Measurements from ENCODE around the gene TCERG1.

- TF ChIP-seq CTCF (IDR thresholded peaks at IDR 0.05) (no peak), POLR2AphosphoS5 (IDR thresholded peaks at IDR 0.05; ENCODE audit: low read depth, low read length) (no peak), REST (IDR thresholded peaks at IDR 0.05; ENCODE audit: insufficient read depth in 1 of 2, low read depth in 2 of 2, low read length in 1 of 2) (no peak), TCF7L2 (IDR thresholded peaks at IDR 0.05; ENCODE audit: low read depth, low read length) (no peak), SIN3A (IDR thresholded peaks at IDR 0.05; ENCODE audit: borderline replicate concordance, insufficient read depth, low read depth, low read length) (no peak)
Measured at GRCh38 chr5:146441896-146442295, 5.2 kb upstream of the TCERG1 start.
